ENCODE data around the gene ATP11C.
"Not testable (repeated sequence)": the region's sequence is repeated elsewhere in the genome, so short reads cannot be mapped to it uniquely, and the experiment has no call there.

The ATP11C gene

GRCh38 chrX:139924069-139924695 is 8.7 kb downstream of the ATP11C start:
- no peak for DNase-seq

DNA sequence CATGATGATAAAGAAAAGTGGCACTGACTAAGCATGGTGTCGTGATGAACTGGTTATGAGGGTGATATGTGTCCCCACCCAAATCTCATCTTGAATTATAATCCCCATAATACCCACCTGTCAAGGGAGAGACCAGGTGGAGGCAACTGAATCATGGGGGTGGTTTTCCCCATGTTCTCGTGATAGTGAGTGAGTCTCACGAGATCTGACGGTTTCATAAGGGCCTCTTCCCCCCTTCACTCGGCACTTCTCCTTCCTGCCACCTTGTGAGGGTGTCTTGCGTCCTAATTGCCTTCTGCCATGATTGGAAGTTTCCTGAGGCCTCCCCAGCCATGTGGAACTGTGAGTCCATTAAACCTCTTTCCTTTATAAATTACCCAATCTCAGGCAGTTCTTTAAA is 11.7 kb downstream of the ATP11C start:
- DNase-seq = not testable (repeated sequence)

DNA sequence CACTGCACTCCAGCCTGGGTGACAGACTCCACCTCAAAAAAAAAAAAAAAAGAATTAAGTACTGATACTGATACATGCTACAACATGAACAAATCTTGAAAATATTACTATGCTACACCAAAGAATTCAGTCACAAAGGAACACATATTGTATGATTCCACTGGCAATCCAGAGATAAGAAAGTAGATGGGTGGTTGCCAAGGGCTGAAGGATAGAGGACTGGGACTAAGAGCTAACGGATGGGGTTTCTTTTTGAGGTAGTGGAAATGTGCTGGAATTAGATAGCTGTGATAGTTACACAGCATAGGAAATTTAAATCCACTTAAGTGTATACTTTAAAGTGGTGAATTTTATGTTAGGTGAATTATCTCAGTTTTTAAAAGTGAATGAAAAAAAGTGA is 12.5 kb downstream of the ATP11C start:
- no peak for DNase-seq

DNA sequence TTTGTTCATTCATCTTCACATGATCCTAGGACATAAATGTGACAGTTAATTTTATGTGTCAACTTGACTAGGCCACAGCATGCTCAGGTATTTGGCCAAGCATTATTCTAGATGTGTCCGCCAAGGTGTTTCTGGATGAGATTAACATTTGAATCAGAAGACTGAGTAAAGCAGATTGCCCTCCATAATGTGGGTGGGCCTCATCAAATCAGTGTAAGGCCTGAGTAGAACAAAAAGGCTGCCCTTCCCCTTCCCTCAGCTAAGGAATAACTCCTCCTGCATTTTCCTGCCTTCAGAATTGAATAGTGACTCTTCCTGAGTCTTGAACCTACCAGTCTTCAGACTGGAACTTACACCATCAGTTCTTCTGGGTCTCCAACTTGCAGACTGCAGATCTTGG is 18.4 kb downstream of the ATP11C start:
- no peak for DNase-seq

DNA sequence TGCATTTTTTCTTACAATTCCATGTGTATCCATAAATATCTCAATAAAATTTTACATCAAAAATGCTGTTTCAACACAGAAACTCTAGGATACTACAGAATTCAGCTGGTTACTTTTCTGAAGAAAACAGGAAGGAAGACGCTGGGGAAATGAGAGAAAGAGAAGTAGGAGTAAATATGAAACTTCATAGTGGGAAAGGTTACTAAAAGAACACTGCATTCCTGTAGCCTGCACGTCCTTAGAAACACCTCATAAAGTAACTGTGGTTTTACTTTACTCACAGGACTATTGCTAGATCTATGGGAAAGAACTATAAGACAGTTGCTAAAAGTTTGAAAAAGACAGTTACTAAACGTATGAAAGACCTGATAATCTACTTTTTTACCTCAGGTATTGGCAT is 23.1 kb downstream of the ATP11C start:
- DNase-seq = no peak

- no peak for DNase-seq
These were observed 25.8 kb downstream of the ATP11C start for GRCh38 chrX:139907078-139907477.

DNA sequence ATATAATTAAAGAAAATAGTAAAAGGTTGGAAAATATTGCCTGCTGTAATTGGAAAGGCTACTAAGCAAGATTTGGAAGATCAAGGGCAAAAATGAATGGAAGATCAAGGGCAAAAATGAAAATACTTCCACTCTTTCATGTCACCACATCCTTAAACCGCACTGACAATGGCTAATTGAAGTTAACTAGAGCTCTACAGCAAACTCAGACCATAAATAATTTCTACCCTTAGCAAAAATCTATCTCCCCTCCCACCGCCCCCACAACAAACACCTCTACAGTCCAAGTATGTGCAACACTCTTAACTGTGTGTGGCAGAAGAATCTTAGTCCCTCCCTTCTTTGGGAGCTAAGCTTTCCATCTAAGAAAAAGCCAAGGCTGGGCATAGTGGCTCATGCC is 27.1 kb downstream of the ATP11C start:
- DNase-seq = no peak

DNA sequence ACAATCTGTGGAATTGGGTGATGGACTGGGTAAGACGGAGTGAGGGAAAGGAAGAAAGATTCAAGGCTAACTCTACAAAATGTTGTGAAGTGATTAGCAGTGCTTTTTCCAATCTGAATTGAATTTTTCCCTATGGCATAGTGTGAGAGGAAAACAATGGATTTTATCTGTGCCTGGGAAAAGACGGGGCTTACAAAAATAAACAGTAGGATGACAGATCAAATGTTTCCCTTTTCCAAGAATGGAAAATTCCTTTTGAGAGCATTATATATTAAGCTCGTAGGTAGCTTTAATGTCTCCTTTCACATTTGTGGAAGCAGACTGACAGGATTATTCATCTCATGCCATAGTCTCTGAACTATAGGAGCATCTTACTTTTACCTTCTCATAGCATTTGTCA is 27.8 kb downstream of the ATP11C start:
- no peak for DNase-seq

DNA sequence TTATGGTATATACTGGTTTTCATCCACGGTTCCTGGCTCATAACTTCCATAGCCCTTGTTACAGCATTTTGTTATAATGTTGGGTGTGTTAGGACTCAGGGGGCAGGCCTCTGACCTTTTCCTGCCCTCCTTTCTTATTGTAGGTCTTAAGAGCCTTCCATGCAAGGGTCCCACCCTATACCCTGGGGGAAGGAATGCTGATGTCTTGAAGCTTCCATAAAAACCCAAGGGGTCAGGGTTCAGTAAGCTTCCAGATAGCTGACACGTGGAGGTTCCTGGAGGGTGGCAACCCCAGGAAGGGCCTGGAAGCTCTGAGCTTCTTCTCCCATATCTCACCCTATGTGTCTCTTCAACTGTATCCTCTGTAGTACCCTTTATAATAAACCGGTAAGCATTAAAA is 29.6 kb downstream of the ATP11C start:
- DNase-seq = no peak

DNA sequence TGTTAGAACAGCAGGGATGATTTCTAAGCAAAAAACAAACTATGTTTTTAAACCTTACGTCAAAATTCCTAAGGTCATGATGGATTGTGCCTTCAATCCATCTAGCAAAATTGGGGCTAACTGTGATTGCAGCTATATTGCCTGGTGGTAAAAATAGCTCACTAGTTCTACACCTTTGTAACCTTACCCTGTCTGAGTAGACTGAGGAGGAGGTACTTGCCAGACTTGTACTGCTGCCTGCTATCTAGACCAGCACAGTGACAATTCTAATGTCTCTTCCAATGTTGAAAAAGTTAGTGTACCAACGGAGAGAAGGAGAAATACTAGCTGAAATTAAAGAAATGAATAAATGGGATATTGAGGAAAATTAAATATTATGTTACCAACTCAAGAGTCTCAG is 30.3 kb downstream of the ATP11C start:
- DNase-seq = no peak

DNA sequence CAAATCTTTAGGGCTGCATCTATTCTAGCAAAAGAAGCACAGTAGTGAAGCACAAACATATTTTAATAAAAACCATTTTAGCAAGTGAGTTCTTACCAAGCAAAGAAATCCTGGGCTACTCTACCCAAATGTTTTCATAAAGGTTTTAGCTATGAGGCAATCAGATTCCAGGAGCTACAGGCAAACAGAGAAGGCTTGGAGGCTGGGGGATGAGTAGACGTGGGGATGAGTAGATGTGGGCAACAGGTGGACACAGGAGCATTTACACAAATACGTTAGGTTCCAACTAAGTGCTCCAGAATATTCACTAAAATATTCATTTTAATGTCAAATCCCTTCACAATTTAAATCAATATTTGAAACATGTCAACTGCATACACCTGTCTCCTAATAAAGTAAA is 34.5 kb downstream of the ATP11C start:
- DNase-seq = no peak

- no peak for DNase-seq
These were observed 40.3 kb downstream of the ATP11C start for GRCh38 chrX:139892512-139892911.

DNA sequence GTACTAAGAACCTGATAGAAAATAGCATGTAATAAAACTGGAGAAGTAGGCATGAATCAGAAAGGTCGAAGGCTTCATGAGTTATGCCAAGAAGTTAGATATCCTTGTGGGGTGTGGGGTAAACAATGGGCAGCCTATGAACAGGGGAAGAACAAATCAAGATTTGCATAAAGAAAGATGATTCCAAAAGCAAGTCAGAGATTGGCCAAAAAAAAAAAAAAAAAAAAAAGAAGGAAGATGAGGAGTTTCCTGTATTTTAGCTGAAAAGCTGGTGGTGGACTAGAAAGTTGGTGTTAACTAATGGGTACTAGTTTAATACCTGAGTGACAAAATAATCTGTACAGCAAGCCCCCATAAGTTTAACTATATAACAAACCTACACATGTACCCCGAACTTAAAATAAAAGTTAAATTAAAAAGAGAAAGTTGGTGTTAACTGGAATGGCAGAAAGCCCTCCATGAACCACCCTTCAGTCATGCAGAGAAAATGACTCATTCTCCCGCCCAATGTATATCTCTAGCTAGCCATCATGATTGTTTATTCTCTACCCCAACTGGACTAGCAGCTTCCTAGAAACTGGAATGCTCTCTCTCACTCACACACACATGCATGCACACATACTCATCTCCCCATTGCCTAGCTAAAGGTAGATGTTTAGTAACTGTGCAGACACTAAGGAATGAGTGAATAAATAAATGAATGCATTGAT is 41.7 kb downstream of the ATP11C start:
- no peak for DNase-seq

- DNase-seq = no peak
These were observed 43.1 kb downstream of the ATP11C start for GRCh38 chrX:139889760-139890159.

- no peak for DNase-seq
These were observed 48.9 kb downstream of the ATP11C start for GRCh38 chrX:139883984-139884383.

- no peak for DNase-seq
These were observed 50.6 kb downstream of the ATP11C start for GRCh38 chrX:139882299-139882698.

- no peak for DNase-seq
These were observed 51.3 kb downstream of the ATP11C start for GRCh38 chrX:139881572-139881971.

- no peak for DNase-seq
These were observed 51.7 kb downstream of the ATP11C start for GRCh38 chrX:139881130-139881529.

DNA sequence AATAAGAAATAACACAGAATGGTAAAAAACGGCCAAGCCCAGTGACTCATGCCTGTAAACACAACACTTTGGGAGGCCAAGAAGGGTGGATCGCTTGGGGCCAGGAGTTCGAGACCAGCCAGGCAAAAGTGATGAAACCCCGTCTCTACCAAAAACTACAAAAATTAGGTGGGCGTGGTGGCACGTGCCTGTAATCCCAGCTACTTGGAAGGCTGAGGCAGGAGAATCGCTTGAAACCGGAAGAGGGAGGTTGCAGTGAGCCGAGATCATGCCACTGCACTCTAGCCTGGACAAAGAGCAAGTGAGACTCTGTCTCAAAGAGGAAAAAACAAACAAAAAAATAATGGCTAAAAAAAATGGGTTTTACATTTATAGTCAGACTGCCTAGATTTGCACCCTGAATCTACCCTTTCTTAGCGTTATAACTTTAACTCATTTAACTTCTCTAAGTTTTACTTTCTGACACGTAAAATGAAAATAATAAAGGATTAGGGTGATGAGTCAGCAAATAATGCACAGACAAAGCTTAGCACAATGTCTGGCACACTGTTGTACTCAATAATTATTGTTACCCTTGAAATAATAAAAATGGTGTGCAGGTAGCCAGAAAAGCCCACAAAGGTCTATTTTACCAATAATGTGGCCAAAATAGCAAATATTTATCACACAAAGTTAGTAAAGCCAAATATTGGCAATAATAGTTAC is 55.0 kb downstream of the ATP11C start:
- no peak for DNase-seq

- DNase-seq = no peak
These were observed 57.0 kb downstream of the ATP11C start for GRCh38 chrX:139875841-139876240.

DNA sequence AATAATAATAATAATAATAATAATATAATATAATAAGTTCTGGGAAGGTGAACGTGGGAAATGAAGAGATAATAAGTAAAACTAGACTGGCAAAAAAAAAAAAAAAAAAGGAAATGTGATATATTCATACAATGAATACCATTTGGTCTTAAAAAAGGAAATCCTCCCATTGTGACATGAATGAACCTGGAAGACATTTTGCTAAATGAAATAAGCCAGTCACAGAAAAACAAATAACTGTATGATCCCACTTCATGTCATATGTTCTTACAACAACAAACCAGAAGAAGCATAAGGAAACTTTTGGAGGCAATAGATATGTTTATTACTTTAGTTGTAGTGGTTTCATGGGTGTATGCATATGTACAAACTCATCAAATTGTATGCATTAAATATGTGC is 63.1 kb downstream of the ATP11C start:
- DNase-seq = no peak

- no peak for DNase-seq
These were observed 68.2 kb downstream of the ATP11C start for GRCh38 chrX:139864640-139865039.

- no peak for DNase-seq
These were observed 70.6 kb downstream of the ATP11C start for GRCh38 chrX:139862208-139862607.

DNA sequence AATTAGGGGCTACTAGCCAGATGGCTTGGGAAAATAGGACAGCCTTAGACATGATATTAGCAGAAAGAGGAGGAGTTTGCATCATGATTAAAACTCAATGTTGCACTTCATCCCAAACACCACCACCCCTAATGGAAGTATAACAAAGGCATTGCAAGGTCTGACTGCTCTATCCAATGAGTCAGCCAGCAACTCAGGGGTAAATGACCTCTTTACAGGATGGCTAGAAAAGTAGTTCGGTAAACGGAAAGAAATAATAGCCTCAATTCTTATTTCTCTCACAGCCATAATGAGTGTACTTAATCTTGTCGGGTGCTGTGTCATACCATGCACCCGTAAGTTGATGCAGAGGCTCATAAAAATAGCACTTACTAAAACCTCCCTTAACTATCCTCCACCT is 76.0 kb downstream of the ATP11C start:
- DNase-seq = not testable (repeated sequence)
